Activated CD4-positive, alpha-beta memory T cell treated with anti-CD3 and anti-CD28 coated beads for 36 hours (primary cell): ENCODE data around the gene USO1. TPM values are rescaled to one million over a fixed set of nuclear protein-coding genes. Genes with fewer than 3 reads are reported as not detected.

Experiments used
- CTCF ChIA-PET: fragments of 350-600 bp; sonication (Branson Sonifier 250); formaldehyde crosslinking; loops from one replicate; lab custom pipeline; 2021; ENCODE audit warnings: antibody characterized with exemption, inconsistent platforms; lab: Charles Lee
- POLR2A ChIA-PET: fragments of 350-600 bp; sonication (Branson Sonifier 250); formaldehyde crosslinking; loops from one replicate; lab custom pipeline; 2021; ENCODE audit warnings: antibody characterized with exemption; lab: Charles Lee
- DNase-seq: peaks from one replicate; pipeline ENCODE4 v3.0.0-alpha.2; 2020
- H3K27ac Mint-ChIP-seq: one replicate; pipeline ENCODE4 v1.8.0; 2021; ENCODE audit warnings: mixed read lengths
- H3K27me3 Mint-ChIP-seq: one replicate; pipeline ENCODE4 v1.8.0; 2021; ENCODE audit warnings: mixed read lengths
- H3K36me3 Mint-ChIP-seq: one replicate; pipeline ENCODE4 v1.8.0; 2021; ENCODE audit warnings: mixed read lengths
- H3K4me1 Mint-ChIP-seq: one replicate; pipeline ENCODE4 v1.8.0; 2021; ENCODE audit warnings: low read depth, mixed read lengths
- H3K4me3 Mint-ChIP-seq: one replicate; pipeline ENCODE4 v1.8.0; 2021; ENCODE audit warnings: mild to moderate bottlenecking, mixed read lengths
- H3K9me3 Mint-ChIP-seq: one replicate; pipeline ENCODE4 v1.8.0; 2021; ENCODE audit warnings: mixed read lengths
- intact Hi-C: fragments of 100-400 bp; cut with micrococcal nuclease; formaldehyde crosslinking; loops from one replicate; pipeline ENCODE4 v1.15.1; 2023
- total RNA-seq, 2 experiments: library from RNA; stranded (reverse); gene quantifications; one replicate each; pipeline ENCODE4 v1.2.3, GENCODE V29; 2021

Gene USO1
- total RNA-seq, 2 experiments from 2014 or later = 57.3 to 59.0 TPM

DNA sequence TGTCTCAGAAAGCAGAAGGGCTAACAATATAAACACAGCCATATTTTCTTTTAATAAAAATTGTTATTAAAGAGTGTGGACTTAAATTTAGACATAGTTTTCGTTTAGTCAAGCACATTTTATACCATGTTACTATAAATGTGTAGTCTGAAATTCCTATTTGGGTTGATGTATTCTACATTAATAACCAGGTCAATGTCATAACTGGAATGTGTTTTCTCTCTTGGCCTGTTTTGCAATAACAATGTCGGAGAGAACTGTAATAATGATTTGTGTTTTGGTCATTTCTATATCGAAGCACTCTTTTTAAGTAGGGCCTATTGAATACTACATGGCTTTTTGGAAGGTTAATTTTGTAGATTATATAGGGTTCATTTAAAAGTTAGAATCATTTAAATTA is 5.5 kb downstream of the USO1 start:
- DNase-seq = no peak
- CTCF ChIA-PET = interaction anchor here (1.1 kb wide), 1 partner anchor 166 kb away, joined by 4 read pairs; no protein-coding TSS in a partner anchor
- intact Hi-C loops = loop anchor here (10.0 kb wide), 1 partner anchor 1345 kb away; the partner anchor contains the start of gene CCNI
- POLR2A ChIA-PET = no interaction called here
- Mint-ChIP-seq H3K4me3 (no peak overlapping the region), H3K27me3 (no peaks in the 10 kb centered on the region), H3K4me1 (peaks cover 47% of the 10 kb centered on the region), H3K27ac (no peak overlapping the region), H3K9me3 (peaks cover 3% of the 10 kb centered on the region), H3K36me3 (peaks cover 14% of the 10 kb centered on the region)

DNA sequence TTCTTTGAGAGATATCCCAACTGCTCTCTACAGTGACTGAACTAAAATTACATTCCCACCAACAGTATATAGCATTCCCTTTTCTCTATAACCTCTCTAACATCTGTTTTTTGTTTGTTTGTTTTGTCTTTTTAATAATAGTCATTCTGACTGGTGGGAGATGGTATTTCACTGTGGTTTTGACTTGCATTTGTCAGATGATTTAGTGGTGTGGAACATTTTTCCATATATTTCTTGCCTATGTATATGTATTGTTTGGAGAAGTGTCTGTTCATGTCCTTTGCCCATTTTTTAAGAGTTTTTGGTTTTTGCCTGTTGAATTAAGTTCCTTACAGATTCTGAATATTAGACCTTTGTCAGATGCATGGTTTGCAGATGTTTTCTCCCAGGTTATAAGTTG is 9.0 kb downstream of the USO1 start:
- Mint-ChIP-seq H3K4me1 (peaks cover 30% of the 10 kb centered on the region), H3K36me3 (peaks cover 10% of the 10 kb centered on the region), H3K27ac (no peak overlapping the region), H3K9me3 (peaks cover 3% of the 10 kb centered on the region), H3K4me3 (no peak overlapping the region), H3K27me3 (no peaks in the 10 kb centered on the region)
- intact Hi-C loops = no loop called here
- CTCF ChIA-PET = no interaction called here
- POLR2A ChIA-PET = interaction anchor here (0.6 kb wide), 1 partner anchor 100 kb away, joined by 3 read pairs; no protein-coding TSS in a partner anchor
- DNase-seq = no peak

- no peak overlapping the region for H3K27ac Mint-ChIP-seq
- POLR2A ChIA-PET = no interaction called here
- H3K9me3 Mint-ChIP-seq = peaks cover 3% of the 10 kb centered on the region
- intact Hi-C loops = no loop called here
- peaks cover 23% of the 10 kb centered on the region for H3K4me1 Mint-ChIP-seq
- H3K36me3 Mint-ChIP-seq = peaks cover 10% of the 10 kb centered on the region
- CTCF ChIA-PET = no interaction called here
- no peak for DNase-seq
- H3K4me3 Mint-ChIP-seq = no peak overlapping the region
- no peaks in the 10 kb centered on the region for H3K27me3 Mint-ChIP-seq
Observed at GRCh38 chr4:75735525-75735924, 11.1 kb downstream of the USO1 start.

GRCh38 chr4:75736862-75737261 is 12.5 kb downstream of the USO1 start:
- H3K27me3 Mint-ChIP-seq = no peaks in the 10 kb centered on the region
- no peak overlapping the region for H3K27ac Mint-ChIP-seq
- ChIA-PET CTCF (interaction anchor here (1.1 kb wide), 1 partner anchor 13 kb away, joined by 3 read pairs; no protein-coding TSS in a partner anchor), POLR2A (no interaction called here)
- intact Hi-C loops = no loop called here
- no peak overlapping the region for H3K4me3 Mint-ChIP-seq
- peaks cover 3% of the 10 kb centered on the region for H3K9me3 Mint-ChIP-seq
- peaks cover 11% of the 10 kb centered on the region for H3K36me3 Mint-ChIP-seq
- DNase-seq = no peak
- peaks cover 20% of the 10 kb centered on the region for H3K4me1 Mint-ChIP-seq

DNA sequence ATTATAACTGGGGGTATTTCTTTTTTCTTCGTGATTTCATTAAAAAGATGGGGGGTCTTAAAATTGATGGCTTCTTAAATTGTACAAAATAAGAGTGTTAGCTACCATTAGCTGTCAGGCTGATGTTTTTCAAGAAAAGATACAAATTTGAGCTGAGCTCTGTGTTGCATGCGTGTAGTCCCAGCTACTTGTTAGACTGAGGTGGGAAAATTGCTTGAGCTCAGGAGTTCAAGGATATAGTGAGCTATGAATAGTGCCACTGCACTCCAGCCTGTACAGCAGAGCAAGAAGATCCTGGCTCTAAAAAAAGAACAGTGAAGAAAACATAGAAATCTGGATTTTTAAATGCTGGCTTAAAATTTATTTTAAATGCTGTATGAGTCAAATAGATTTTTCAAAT is 13.0 kb downstream of the USO1 start:
- intact Hi-C loops = no loop called here

GRCh38 chr4:75741027-75741426 is 16.6 kb downstream of the USO1 start:
- Mint-ChIP-seq H3K27me3 (no peaks in the 10 kb centered on the region), H3K27ac (no peak overlapping the region), H3K4me1 (peaks cover 4% of the 10 kb centered on the region), H3K36me3 (peaks cover 11% of the 10 kb centered on the region), H3K4me3 (no peak overlapping the region), H3K9me3 (no peaks in the 10 kb centered on the region)
- intact Hi-C loops = no loop called here
- ChIA-PET CTCF (interaction anchor here (1.4 kb wide), 1 partner anchor 17 kb away, joined by 3 read pairs; the partner anchor contains the start of gene USO1), POLR2A (interaction anchor here (0.6 kb wide), 1 partner anchor 42 kb away, joined by 3 read pairs; no protein-coding TSS in a partner anchor)
- no peak for DNase-seq

More for the DNA sequence above, 13.0 kb downstream of the USO1 start:
- H3K36me3 Mint-ChIP-seq = peaks cover 13% of the 10 kb centered on the region
- DNase-seq = no peak
- peaks cover 17% of the 10 kb centered on the region for H3K4me1 Mint-ChIP-seq
- H3K4me3 Mint-ChIP-seq = no peak overlapping the region
- peaks cover 3% of the 10 kb centered on the region for H3K9me3 Mint-ChIP-seq
- H3K27ac Mint-ChIP-seq = no peak overlapping the region
- no peaks in the 10 kb centered on the region for H3K27me3 Mint-ChIP-seq
- ChIA-PET CTCF (interaction anchor here (1.1 kb wide), 1 partner anchor 14 kb away, joined by 3 read pairs; no protein-coding TSS in a partner anchor), POLR2A (no interaction called here)

GRCh38 chr4:75742451-75742850 is 18.1 kb downstream of the USO1 start:
- no peak overlapping the region for H3K27ac Mint-ChIP-seq
- H3K27me3 Mint-ChIP-seq = no peaks in the 10 kb centered on the region
- DNase-seq = no peak
- ChIA-PET POLR2A (no interaction called here), CTCF (no interaction called here)
- no peaks in the 10 kb centered on the region for H3K9me3 Mint-ChIP-seq
- H3K36me3 Mint-ChIP-seq = peaks cover 10% of the 10 kb centered on the region
- intact Hi-C loops = no loop called here
- H3K4me1 Mint-ChIP-seq = peaks cover 4% of the 10 kb centered on the region
- no peak overlapping the region for H3K4me3 Mint-ChIP-seq

- intact Hi-C loops = no loop called here
- Mint-ChIP-seq H3K4me3 (no peak overlapping the region), H3K9me3 (no peaks in the 10 kb centered on the region), H3K27me3 (no peaks in the 10 kb centered on the region), H3K27ac (no peak overlapping the region), H3K4me1 (peaks cover 4% of the 10 kb centered on the region), H3K36me3 (peaks cover 12% of the 10 kb centered on the region)
- no peak for DNase-seq
- CTCF ChIA-PET = interaction anchor here (2.0 kb wide), 1 partner anchor 21 kb away, joined by 6 read pairs; the partner anchor contains the start of gene USO1
- POLR2A ChIA-PET = no interaction called here
Observed at GRCh38 chr4:75745161-75745560, 20.8 kb downstream of the USO1 start.

- no peak overlapping the region for H3K4me3 Mint-ChIP-seq
- no peak overlapping the region for H3K27ac Mint-ChIP-seq
- DNase-seq = no peak
- peaks cover 4% of the 10 kb centered on the region for H3K4me1 Mint-ChIP-seq
- no peaks in the 10 kb centered on the region for H3K27me3 Mint-ChIP-seq
- no peaks in the 10 kb centered on the region for H3K9me3 Mint-ChIP-seq
- peaks cover 12% of the 10 kb centered on the region for H3K36me3 Mint-ChIP-seq
- intact Hi-C loops = no loop called here
- ChIA-PET CTCF (interaction anchor here (1.1 to 2.0 kb wide), 2 partner anchors 18 to 22 kb away, joined by 3 to 6 read pairs; partner anchors contain the start of gene USO1), POLR2A (no interaction called here)
Observed at GRCh38 chr4:75745721-75746199, 21.4 kb downstream of the USO1 start.

DNA sequence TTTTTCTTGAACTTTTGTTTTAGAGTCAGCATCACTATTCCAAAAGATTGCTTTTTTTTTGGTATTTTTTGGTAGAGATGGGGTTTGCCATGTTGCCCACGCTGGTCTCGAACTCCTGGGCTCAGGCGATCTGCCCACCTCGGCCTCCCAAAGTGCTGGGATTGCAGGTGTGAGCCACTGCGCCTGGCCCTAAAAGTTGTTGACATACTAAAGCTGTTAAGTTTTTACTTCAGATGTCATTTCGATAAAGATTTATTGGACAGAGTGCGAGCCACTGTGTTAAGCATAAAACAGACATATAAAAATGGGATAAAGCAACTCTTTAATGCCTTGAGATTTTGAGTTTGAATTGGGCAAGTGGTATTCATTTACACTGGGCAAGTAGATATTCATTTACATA is 28.3 kb downstream of the USO1 start:
- H3K4me1 Mint-ChIP-seq = no peaks in the 10 kb centered on the region
- no peak overlapping the region for H3K4me3 Mint-ChIP-seq
- no peaks in the 10 kb centered on the region for H3K27me3 Mint-ChIP-seq
- ChIA-PET POLR2A (no interaction called here), CTCF (no interaction called here)
- no peak for DNase-seq
- H3K27ac Mint-ChIP-seq = no peak overlapping the region
- H3K36me3 Mint-ChIP-seq = peaks cover 29% of the 10 kb centered on the region
- no peaks in the 10 kb centered on the region for H3K9me3 Mint-ChIP-seq
- intact Hi-C loops = no loop called here

GRCh38 chr4:75769036-75769435 is 44.7 kb downstream of the USO1 start:
- no peaks in the 10 kb centered on the region for H3K4me1 Mint-ChIP-seq
- ChIA-PET CTCF (interaction anchor here (1.2 to 1.7 kb wide), 2 partner anchors 79 to 127 kb away, joined by 3 to 6 read pairs; no protein-coding TSS in a partner anchor), POLR2A (no interaction called here)
- H3K36me3 Mint-ChIP-seq = peaks cover 12% of the 10 kb centered on the region
- H3K4me3 Mint-ChIP-seq = no peak overlapping the region
- intact Hi-C loops = no loop called here
- H3K9me3 Mint-ChIP-seq = no peaks in the 10 kb centered on the region
- H3K27me3 Mint-ChIP-seq = no peaks in the 10 kb centered on the region
- no peak overlapping the region for H3K27ac Mint-ChIP-seq
- DNase-seq = no peak

- Mint-ChIP-seq H3K9me3 (no peaks in the 10 kb centered on the region), H3K4me3 (no peak overlapping the region), H3K4me1 (no peaks in the 10 kb centered on the region), H3K27ac (no peak overlapping the region), H3K36me3 (peaks cover 32% of the 10 kb centered on the region), H3K27me3 (no peaks in the 10 kb centered on the region)
- CTCF ChIA-PET = no interaction called here
- intact Hi-C loops = no loop called here
- POLR2A ChIA-PET = no interaction called here
- no peak for DNase-seq
Observed at GRCh38 chr4:75771607-75772006, 47.2 kb downstream of the USO1 start.

DNA sequence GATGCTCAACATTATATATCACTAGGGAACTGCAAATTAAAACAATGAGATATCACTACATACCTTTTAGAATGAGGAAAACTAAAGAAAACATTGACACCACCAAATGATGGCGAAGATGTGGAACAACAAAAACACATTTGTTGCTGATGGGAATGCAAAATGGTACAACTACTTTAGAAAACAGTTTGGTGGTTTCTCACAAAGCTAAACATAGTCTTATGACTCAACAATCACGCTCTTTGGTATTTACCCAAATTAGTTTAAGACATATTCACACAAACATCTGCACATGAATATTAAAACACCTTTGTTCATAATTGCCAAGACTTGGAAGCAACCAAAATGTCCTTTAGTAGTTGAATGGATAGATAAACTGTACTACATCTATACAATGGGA is 53.2 kb downstream of the USO1 start:
- peaks cover 45% of the 10 kb centered on the region for H3K36me3 Mint-ChIP-seq
- H3K4me1 Mint-ChIP-seq = peaks cover 15% of the 10 kb centered on the region
- no peaks in the 10 kb centered on the region for H3K27me3 Mint-ChIP-seq
- DNase-seq = no peak
- H3K27ac Mint-ChIP-seq = no peak overlapping the region
- ChIA-PET CTCF (no interaction called here), POLR2A (no interaction called here)
- no peak overlapping the region for H3K4me3 Mint-ChIP-seq
- H3K9me3 Mint-ChIP-seq = no peaks in the 10 kb centered on the region
- intact Hi-C loops = no loop called here
